H1 (cell line): ENCODE data around the gene CAPN9. TPM values are rescaled to one million over a fixed set of nuclear protein-coding genes. Genes with fewer than 3 reads are reported as not detected.

Source experiments
- CTCF ChIA-PET: fragments of 300-600 bp; sonication (Branson Sonifier 250); formaldehyde crosslinking; loops from one replicate; lab custom pipeline; 2021; ENCODE audit not compliant: partially characterized antibody; lab: Charles Lee
- POLR2A ChIA-PET: fragments of 300-600 bp; sonication (Branson Sonifier 250); formaldehyde crosslinking; loops from one replicate; lab custom pipeline; 2021; ENCODE audit warnings: inconsistent platforms; ENCODE audit not compliant: partially characterized antibody; lab: Charles Lee
- DNase-seq, 2 experiments: peaks; one replicate each; pipeline versions ENCODE4 v3.0.0 to v3.0.0-alpha.2; 2010 to 2022; ENCODE audit warnings: low spot score in 2 of 2, low read depth in 1 of 2, mixed read lengths in 1 of 2
- FAIRE-seq: peaks from 2 replicates; lab custom pipeline; 2011; peaks lifted over from hg19 to GRCh38; lab: Jason Lieb, UNC
- H2AFZ ChIP-seq: 2 replicates; pipeline ENCODE4 v1.8.1; 2012; ENCODE audit warnings: low read length, inconsistent platforms
- H2AK5ac ChIP-seq: 2 replicates; pipeline ENCODE4 v1.6.1; 2013; ENCODE audit warnings: low read depth, low read length
- H2BK120ac ChIP-seq: replicated peaks from 2 replicates; pipeline ENCODE3; 2013; ENCODE audit warnings: low read depth, low read length, inconsistent platforms
- H2BK12ac ChIP-seq: 2 replicates; pipeline ENCODE4 v1.6.1; 2013; ENCODE audit warnings: low read depth, low read length
- H2BK15ac ChIP-seq: 2 replicates; pipeline ENCODE4 v1.6.1; 2013; ENCODE audit warnings: low read length
- H2BK20ac ChIP-seq: 2 replicates; pipeline ENCODE4 v1.6.1; 2013; ENCODE audit warnings: low read length
- H2BK5ac ChIP-seq: 2 replicates; pipeline ENCODE4 v1.6.1; 2013; ENCODE audit warnings: low read depth, low read length
- H3K14ac ChIP-seq: 2 replicates; pipeline ENCODE4 v1.6.1; 2013; ENCODE audit warnings: inconsistent platforms; ENCODE audit not compliant: insufficient read length
- H3K18ac ChIP-seq: 2 replicates; pipeline ENCODE4 v1.6.1; 2013; ENCODE audit warnings: low read length; ENCODE audit errors: extremely low read depth
- H3K23ac ChIP-seq: 2 replicates; pipeline ENCODE4 v1.6.1; 2013; ENCODE audit warnings: inconsistent platforms; ENCODE audit not compliant: insufficient read length
- H3K23me2 ChIP-seq: 2 replicates; pipeline ENCODE4 v1.6.1; 2013; ENCODE audit warnings: low read depth, low read length
- H3K27ac ChIP-seq: 2 replicates; pipeline ENCODE4 v1.6.1; 2011; ENCODE audit warnings: low read depth, low read length, inconsistent platforms
- H3K27me3 ChIP-seq, 4 experiments: replicated peaks in 1 of 4; 1 replicate in 1 of 4; 2 replicates in 3 of 4; pipeline versions ENCODE4 v1.6.1 to v1.8.1; 2011 to 2013; ENCODE audit warnings: low read length in 3 of 4, mild to moderate bottlenecking in 3 of 4, inconsistent platforms in 2 of 4, mixed read lengths in 2 of 4, moderate library complexity in 1 of 4; ENCODE audit not compliant: control insufficient read depth in 3 of 4, insufficient read depth in 3 of 4; ENCODE audit errors: extremely low read depth in 1 of 4
- H3K36me3 ChIP-seq, 4 experiments: 2 replicates each; pipeline versions ENCODE4 v1.6.1 to v1.8.1; 2011 to 2013; ENCODE audit warnings: mild to moderate bottlenecking in 4 of 4, low read length in 3 of 4, moderate library complexity in 2 of 4, control low read depth in 1 of 4, inconsistent platforms in 1 of 4; ENCODE audit not compliant: insufficient read depth in 4 of 4, control insufficient read depth in 2 of 4
- H3K4ac ChIP-seq: replicated peaks from 2 replicates; pipeline ENCODE3; 2013; ENCODE audit warnings: low read length, low read depth, mixed read lengths, inconsistent platforms; ENCODE audit not compliant: insufficient read length
- H3K4me1 ChIP-seq, 4 experiments: replicated peaks in 1 of 4; 1 replicate in 1 of 4; 2 replicates in 3 of 4; pipeline versions ENCODE4 v1.6.1 to v1.8.1; 2011 to 2013; ENCODE audit warnings: low read length in 3 of 4, inconsistent platforms in 2 of 4, mixed read lengths in 1 of 4; ENCODE audit not compliant: insufficient read depth in 4 of 4, control insufficient read depth in 3 of 4
- H3K4me2 ChIP-seq, 2 experiments: 2 replicates each; pipeline versions ENCODE4 v1.6.1 to v1.8.1; 2011 to 2013; ENCODE audit warnings: low read depth in 2 of 2, low read length in 2 of 2, control low read depth in 1 of 2, inconsistent platforms in 1 of 2, mild to moderate bottlenecking in 1 of 2; ENCODE audit not compliant: insufficient read depth in 1 of 2
- H3K4me3 ChIP-seq, 4 experiments: fragments of 200-600, 300-600 bp in 1 of 4; sonication (generic), shearing (Covaris generic), sonication (Bioruptor Twin) in 1 of 4; 2 replicates each; pipeline versions ENCODE4 v1.5.1 to v1.8.1; 2011 to 2016; ENCODE audit warnings: low read length in 4 of 4, low read depth in 3 of 4, control low read depth in 2 of 4, inconsistent platforms in 2 of 4, mild to moderate bottlenecking in 2 of 4, mixed read lengths in 1 of 4, moderate library complexity in 1 of 4; ENCODE audit not compliant: insufficient read depth in 2 of 4; ENCODE audit errors: extremely low read depth in 1 of 4
- H3K56ac ChIP-seq: replicated peaks from 2 replicates; pipeline ENCODE3; 2013; ENCODE audit warnings: low read depth, mild to moderate bottlenecking, mixed read lengths, low read length, inconsistent platforms; ENCODE audit not compliant: insufficient read length
- H3K79me1 ChIP-seq: 2 replicates; pipeline ENCODE4 v1.6.1; 2013; ENCODE audit warnings: low read depth, low read length, control low read depth
- H3K79me2 ChIP-seq, 2 experiments: 2 replicates each; pipeline versions ENCODE4 v1.6.1 to v1.8.1; 2012 to 2013; ENCODE audit warnings: low read length in 2 of 2, mild to moderate bottlenecking in 2 of 2, inconsistent platforms in 1 of 2; ENCODE audit not compliant: insufficient read depth in 2 of 2, control insufficient read depth in 1 of 2
- H3K9ac ChIP-seq, 4 experiments: replicated peaks in 1 of 4; 1 replicate in 1 of 4; 2 replicates in 3 of 4; pipeline versions ENCODE4 v1.6.1 to v1.8.1; 2011 to 2013; ENCODE audit warnings: low read depth in 3 of 4, low read length in 3 of 4, control low read depth in 2 of 4, mild to moderate bottlenecking in 2 of 4, moderate library complexity in 2 of 4, inconsistent platforms in 1 of 4; ENCODE audit errors: extremely low read depth in 1 of 4
- H3K9me3 ChIP-seq, 2 experiments: 2 replicates each; pipeline versions ENCODE4 v1.6.1 to v1.8.1; 2012 to 2013; ENCODE audit warnings: mild to moderate bottlenecking in 2 of 2, moderate library complexity in 2 of 2, control low read depth in 1 of 2, inconsistent platforms in 1 of 2, low read depth in 1 of 2, low read length in 1 of 2, mixed read lengths in 1 of 2; ENCODE audit not compliant: insufficient read depth in 2 of 2
- H4K20me1 ChIP-seq, 2 experiments: replicated peaks in 1 of 2; 2 replicates each; pipeline versions ENCODE3 to v1.8.1; 2011 to 2013; ENCODE audit warnings: inconsistent platforms in 2 of 2, low read length in 2 of 2, mild to moderate bottlenecking in 1 of 2; ENCODE audit not compliant: insufficient read depth in 2 of 2, control insufficient read depth in 1 of 2
- H4K5ac ChIP-seq: 2 replicates; pipeline ENCODE4 v1.6.1; 2013; ENCODE audit warnings: low read length, low read depth, mixed read lengths, inconsistent platforms; ENCODE audit not compliant: insufficient read length
- H4K8ac ChIP-seq: 2 replicates; pipeline ENCODE4 v1.8.0; 2013; ENCODE audit warnings: mild to moderate bottlenecking, moderate library complexity, low read length, inconsistent platforms; ENCODE audit not compliant: insufficient read depth; ENCODE audit errors: extremely low read depth
- H4K91ac ChIP-seq: replicated peaks from 2 replicates; pipeline ENCODE3; 2013; ENCODE audit warnings: low read length, mixed read lengths, inconsistent platforms; ENCODE audit not compliant: insufficient read length
- ASH2L ChIP-seq: fragments of 200-600, 300-600 bp; sonication (generic); IDR thresholded peaks from one replicate; pipeline ENCODE4 v1.7.1; 2017; ENCODE audit warnings: low read length
- BACH1 ChIP-seq: IDR thresholded peaks from 2 replicates; pipeline ENCODE4 v1.6.1; 2012; ENCODE audit warnings: low read length, improper control_type of control experiment
- CHD1 ChIP-seq: IDR thresholded peaks from 2 replicates; pipeline ENCODE4 v1.6.1; 2012; ENCODE audit warnings: low read depth, low read length, improper control_type of control experiment
- EP300 ChIP-seq, 2 experiments: IDR thresholded peaks; 1 replicate in 1 of 2; 2 replicates in 1 of 2; pipeline ENCODE4 v1.6.1; 2011 to 2012; ENCODE audit warnings: low read depth in 2 of 2, low read length in 2 of 2, mild to moderate bottlenecking in 2 of 2, borderline replicate concordance in 1 of 2, inconsistent platforms in 1 of 2, moderate library complexity in 1 of 2
- KDM4A ChIP-seq: IDR thresholded peaks from one replicate; pipeline ENCODE4 v1.7.1; 2012; ENCODE audit warnings: low read depth, mild to moderate bottlenecking, moderate library complexity, low read length, inconsistent platforms; ENCODE audit not compliant: severe bottlenecking
- KDM5A ChIP-seq: fragments of 200-600 bp; IDR thresholded peaks from 2 replicates; pipeline ENCODE4 v1.7.1; 2012; ENCODE audit warnings: mild to moderate bottlenecking, low read length, inconsistent platforms, mixed read lengths
- RFX5 ChIP-seq: IDR thresholded peaks from 2 replicates; pipeline ENCODE4 v1.6.1; 2011; ENCODE audit warnings: low read depth, low read length, improper control_type of control experiment, borderline replicate concordance
- RNF2 ChIP-seq: fragments of 200-900, 300-1000 bp; sonication (generic); IDR thresholded peaks from 2 replicates; pipeline ENCODE4 v1.7.1; 2016; ENCODE audit warnings: borderline replicate concordance, low read depth, mild to moderate bottlenecking, antibody characterized with exemption, low read length; ENCODE audit not compliant: poor library complexity, severe bottlenecking; ENCODE audit errors: missing control alignments
- SIN3A ChIP-seq, 2 experiments: IDR thresholded peaks in 1 of 2; conservative IDR thresholded peaks in 1 of 2; 2 replicates each; pipeline ENCODE4 v1.6.1; 2011 to 2012; ENCODE audit warnings: low read length in 2 of 2, improper control_type of control experiment in 1 of 2, low read depth in 1 of 2, mild to moderate bottlenecking in 1 of 2
- SIRT6 ChIP-seq: IDR thresholded peaks from one replicate; pipeline ENCODE4 v1.7.1; 2012; ENCODE audit warnings: low read length, inconsistent platforms
- SIX5 ChIP-seq: IDR thresholded peaks from 2 replicates; pipeline ENCODE4 v1.6.1; 2011; ENCODE audit warnings: mild to moderate bottlenecking, low read depth, low read length
- TBP ChIP-seq: IDR thresholded peaks from 2 replicates; pipeline ENCODE4 v1.6.1; 2011; ENCODE audit warnings: low read depth, low read length, improper control_type of control experiment
- YY1 ChIP-seq: IDR thresholded peaks from 2 replicates; pipeline ENCODE4 v1.6.1; 2011; ENCODE audit warnings: low read depth, mild to moderate bottlenecking, low read length
- WGBS, 2 experiments: shearing (Covaris generic) in 1 of 2; methylation state at CpG; one replicate each; pipeline versions ENCODE4 v1.1.6 to v1.1.7; 2013 to 2015; ENCODE audit warnings: low lambda C conversion rate in 2 of 2, mixed read lengths in 2 of 2, inconsistent platforms in 1 of 2, low coverage in 1 of 2, missing lambda C conversion rate in 1 of 2; ENCODE audit not compliant: insufficient replicate concordance in 2 of 2, insufficient coverage in 1 of 2, insufficient read length in 1 of 2; ENCODE audit errors: extremely low coverage in 1 of 2, missing lambda C conversion rate in 1 of 2; 5-methylcytosine and 5-hydroxymethylcytosine counted together
- polyA plus RNA-seq, 7 experiments: library from polyadenylated mRNA; depleted of rRNA in 3 of 7; stranded (reverse) in 5 of 7; unstranded in 2 of 7; fragments of >200 nt in 5 of 7; fragments of 200-250 nt in 2 of 7; gene quantifications; 1 replicate in 5 of 7; 2 replicates in 1 of 7; 4 replicates in 1 of 7; pipeline versions ENCODE4 v1.2.1 to v1.2.3, GENCODE V29; 2011 to 2013; ENCODE audit warnings: missing spikeins in 2 of 7, mixed read lengths in 2 of 7
- total RNA-seq: library from RNA; stranded (reverse); fragmentation: NEBNext Ultra II Directional; extraction: Animal tissue kit (Norgen Biotek cat#: 25700); gene quantifications from 2 replicates; pipeline ENCODE4 v1.2.1, GENCODE V29; 2021

Gene CAPN9
- total and polyA plus RNA-seq, 2 of the 8 experiments (the other 6 are each of a cell fraction or from before 2014, with no cell fraction given): 0.22 to 0.76 TPM

- no peak overlapping the region for H2BK120ac ChIP-seq
These were observed 87.1 kb downstream of the CAPN9 start for GRCh38 chr1:230834292-230834691.

More at GRCh38 chr1:230834292-230834691, 87.1 kb downstream of the CAPN9 start:
- no peak overlapping the region for H4K5ac ChIP-seq
- H2BK12ac ChIP-seq: no peak overlapping the region
- no peak overlapping the region for H3K56ac ChIP-seq
- H2BK5ac ChIP-seq: no peak overlapping the region
- no peak overlapping the region for H3K18ac ChIP-seq
- H4K20me1 ChIP-seq: peaks cover 2 to 4% of the 10 kb centered on the region in 2 experiments
- H4K91ac ChIP-seq: no peak overlapping the region
- H3K4me2 ChIP-seq: no peak overlapping the region
- POLR2A ChIA-PET: no interaction called here
- no peaks in the 10 kb centered on the region for H3K79me2 ChIP-seq
- no peak overlapping the region for H2BK20ac ChIP-seq
- H3K14ac ChIP-seq: no peak overlapping the region
- peak overlapping the region; percentile 47 for H3K23ac ChIP-seq
- H3K23me2 ChIP-seq: no peaks in the 10 kb centered on the region
- no peak overlapping the region for H2AK5ac ChIP-seq
- H2AFZ ChIP-seq: no peak overlapping the region
- H3K27ac ChIP-seq: no peak overlapping the region
- H3K4me3 ChIP-seq: no peak overlapping the region
- no peaks in the 10 kb centered on the region; the same call in 1 of the 2 replicates for H3K79me1 ChIP-seq
- 0 out of 7 replicates have a peak, but pooled peaks cover 0 to 2% (median 0%) of the 10 kb centered on the region in 4 experiments for H3K4me1 ChIP-seq
- H3K9me3 ChIP-seq: no peaks in the 10 kb centered on the region
- WGBS, 2 experiments: 76% methylated on average over 3 of the region's 3 CpGs; no CpG with 5 or more reads in 1 of the 2 experiments
- peaks cover 0 to 5% (median 1%) of the 10 kb centered on the region in 4 experiments; a peak in 3 of 8 replicates for H3K36me3 ChIP-seq
- CTCF ChIA-PET: interaction anchor here (0.7 to 2.0 kb wide), 3 partner anchors 8 to 25 kb away, joined by 3 to 5 read pairs (median 3); no protein-coding TSS in a partner anchor
- no peak overlapping the region for H2BK15ac ChIP-seq
- no peaks in the 10 kb centered on the region for H3K27me3 ChIP-seq
- no peak overlapping the region for H3K4ac ChIP-seq
- H3K9ac ChIP-seq: no peak overlapping the region
- FAIRE-seq: no peak
- TF ChIP-seq KDM4A (no peak), TBP (no peak), BACH1 (no peak), YY1 (no peak), SIX5 (no peak), ASH2L (no peak), EP300 (IDR thresholded peaks at IDR 0.05; ENCODE audit: borderline replicate concordance in 1 of 2, low read depth in 2 of 2, low read length in 2 of 2) (no peak), SIN3A (conservative IDR thresholded peaks at IDR 0.05 in 1 of 2, IDR thresholded peaks at IDR 0.05 in 1 of 2; ENCODE audit: low read depth in 1 of 2, low read length in 2 of 2) (no peak), CHD1 (no peak), SIRT6 (no peak), RNF2 (no peak), RFX5 (no peak), KDM5A (no peak)
- TF ChIP-seq, all 59 proteins: peak for 0
- peak in 1 of 2 experiments; percentile 19 for DNase-seq
- H4K8ac ChIP-seq: no peak overlapping the region
